NCI-H2081 (cell line): Measurements from ENCODE around the gene WDR27.
"Not testable (repeated sequence)": the region's sequence is repeated elsewhere in the genome, so short reads cannot be mapped to it uniquely, and the experiment has no call there.

Experiments used
- DNase-seq, 2 experiments: peaks; one replicate each; lab custom pipeline; 2025; lab: John Stamatoyannopoulos, UW

Gene WDR27

GRCh38 chr6:169520104-169520503 lies 181.7 kb downstream of the WDR27 start:
- no peak for DNase-seq

DNA sequence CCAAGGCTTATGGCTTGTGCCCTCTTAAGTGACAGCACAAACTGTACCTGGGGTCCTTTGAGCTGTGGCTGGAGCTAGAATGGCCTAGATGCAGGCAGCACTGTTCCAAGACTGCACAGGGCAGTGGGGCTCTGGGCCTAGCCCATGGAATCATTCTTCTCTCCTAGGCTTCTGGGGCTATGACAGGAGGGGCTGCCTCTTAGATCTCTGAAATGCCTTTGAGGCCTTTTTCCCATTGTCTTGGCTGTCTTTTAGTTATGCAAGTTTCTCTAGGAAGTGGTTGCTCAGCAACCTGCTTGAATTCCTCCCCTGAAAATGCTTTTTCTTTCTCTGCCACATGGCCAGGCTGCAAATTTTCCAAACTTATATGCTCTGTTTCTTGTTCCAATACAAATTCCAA lies 183.4 kb downstream of the WDR27 start:
- no peak for DNase-seq

- DNase-seq = no peak
Measured at GRCh38 chr6:169513478-169514193, 188.2 kb downstream of the WDR27 start.

DNA sequence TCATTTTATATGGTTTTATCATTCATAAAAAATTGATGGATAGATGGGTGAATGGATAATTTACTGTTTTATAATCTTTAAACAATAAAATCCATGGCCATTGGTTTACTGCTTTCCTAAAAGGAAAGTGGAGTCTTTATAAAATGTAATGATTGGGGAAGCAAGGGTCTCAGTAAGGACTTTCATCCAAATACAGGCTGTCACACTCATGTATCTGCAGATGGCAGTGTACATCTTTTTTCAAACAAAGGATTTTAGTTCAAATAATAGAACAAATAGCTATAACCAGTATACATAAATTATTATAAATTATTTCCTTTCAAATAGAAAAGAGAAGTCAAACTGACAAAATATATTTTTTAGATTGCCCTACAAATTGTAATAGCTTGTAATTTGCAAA lies 190.0 kb downstream of the WDR27 start:
- not testable (repeated sequence) for DNase-seq

DNA sequence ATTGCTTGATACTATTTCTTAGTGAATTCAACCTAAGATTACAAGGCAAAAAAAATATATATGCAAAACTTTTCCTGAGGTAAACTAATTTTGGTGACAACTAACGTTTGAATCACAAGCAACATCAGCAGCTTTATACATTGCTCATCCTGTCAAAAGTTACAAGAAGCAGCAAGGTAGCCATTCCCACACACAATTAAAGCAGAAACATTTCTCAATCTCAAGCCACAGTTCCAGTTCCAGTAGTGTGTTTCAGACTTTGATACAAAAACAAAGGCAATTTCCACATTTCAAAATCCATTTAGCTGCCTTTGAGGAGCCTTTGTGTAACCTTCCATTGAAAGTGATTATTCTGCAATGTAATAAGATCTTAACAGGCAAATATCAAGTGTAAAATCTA lies 191.0 kb downstream of the WDR27 start:
- DNase-seq = no peak

- no peak for DNase-seq
Measured at GRCh38 chr6:169508452-169508851, 193.4 kb downstream of the WDR27 start.

DNA sequence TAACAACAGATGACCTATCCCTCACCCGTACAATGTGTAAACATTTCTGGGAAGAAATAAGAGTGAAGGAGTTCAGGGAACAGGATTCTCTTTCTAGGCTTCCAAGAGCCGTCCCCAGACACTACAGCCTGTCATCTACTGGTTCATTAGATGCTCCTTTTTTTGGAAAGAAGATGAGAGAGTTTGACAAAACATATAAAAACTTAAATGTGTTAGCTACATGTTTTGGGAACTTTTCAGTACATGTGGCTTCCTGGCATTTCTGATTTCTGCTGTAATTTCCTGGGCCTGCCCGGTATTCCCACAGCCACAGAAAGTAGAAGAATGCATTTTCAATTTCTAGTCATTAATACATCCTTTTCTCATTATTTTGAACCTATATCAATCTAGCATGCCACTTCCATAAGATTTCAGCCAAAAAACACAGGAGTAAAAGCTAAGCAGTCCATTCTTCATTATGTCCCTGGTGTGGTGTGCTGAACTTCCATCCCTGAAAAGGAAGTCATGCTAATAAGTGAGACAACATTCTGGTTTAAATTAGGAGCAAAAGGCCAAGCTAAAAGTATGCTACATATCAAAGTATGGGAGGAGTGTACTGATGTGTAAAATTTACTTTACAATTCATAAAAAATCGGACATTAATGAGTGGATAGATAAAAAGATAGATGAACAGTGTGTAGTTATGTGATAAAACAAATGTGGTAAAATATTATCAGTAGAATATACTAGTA lies 198.2 kb downstream of the WDR27 start:
- no peak for DNase-seq

DNA sequence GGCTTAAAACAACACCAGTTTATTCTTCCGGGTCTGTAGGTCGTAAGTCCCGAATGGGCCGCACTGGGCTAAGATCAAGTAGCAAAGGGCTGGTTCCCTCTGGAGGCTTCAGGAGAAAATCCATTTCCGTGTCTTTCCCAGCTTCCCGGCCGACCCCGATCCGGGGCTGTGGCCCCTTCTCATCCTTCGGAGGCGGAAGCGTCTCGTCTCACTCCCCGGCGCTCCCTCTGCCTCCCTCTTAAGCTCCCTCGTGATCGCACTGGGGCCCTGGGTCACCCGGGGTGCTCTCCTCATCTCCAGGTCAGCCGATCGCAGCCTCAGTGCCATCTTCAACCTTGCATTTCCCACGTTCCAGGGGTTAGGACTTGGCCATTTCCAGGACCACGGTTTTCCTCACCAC lies 199.4 kb downstream of the WDR27 start:
- DNase-seq = no peak

DNA sequence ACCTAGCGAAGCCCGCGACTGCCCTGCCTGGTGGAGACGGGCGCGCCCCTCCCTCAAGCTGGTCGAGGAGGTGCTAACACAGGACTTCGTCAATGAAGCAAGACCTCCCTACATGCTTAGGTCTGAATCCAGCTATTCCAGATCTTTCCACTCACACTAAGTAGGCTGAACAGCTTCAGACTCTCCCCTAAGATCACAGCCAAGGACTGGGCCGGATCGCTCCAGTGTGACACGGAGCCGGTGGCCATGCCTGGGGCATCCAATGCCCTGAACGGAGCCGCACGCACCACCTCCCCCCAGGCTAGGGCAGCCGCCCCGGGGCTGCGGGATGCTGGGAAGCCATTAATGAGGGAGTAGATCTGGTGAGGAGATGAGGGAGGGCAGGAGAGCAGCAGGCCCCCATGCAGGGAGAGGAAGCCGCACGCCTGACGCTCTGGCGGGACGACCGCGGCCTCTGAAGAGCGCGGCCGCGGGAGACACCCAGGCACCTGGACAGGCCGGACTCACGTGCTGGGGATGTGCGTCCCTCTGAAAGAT lies 200.0 kb downstream of the WDR27 start:
- no peak for DNase-seq

DNA sequence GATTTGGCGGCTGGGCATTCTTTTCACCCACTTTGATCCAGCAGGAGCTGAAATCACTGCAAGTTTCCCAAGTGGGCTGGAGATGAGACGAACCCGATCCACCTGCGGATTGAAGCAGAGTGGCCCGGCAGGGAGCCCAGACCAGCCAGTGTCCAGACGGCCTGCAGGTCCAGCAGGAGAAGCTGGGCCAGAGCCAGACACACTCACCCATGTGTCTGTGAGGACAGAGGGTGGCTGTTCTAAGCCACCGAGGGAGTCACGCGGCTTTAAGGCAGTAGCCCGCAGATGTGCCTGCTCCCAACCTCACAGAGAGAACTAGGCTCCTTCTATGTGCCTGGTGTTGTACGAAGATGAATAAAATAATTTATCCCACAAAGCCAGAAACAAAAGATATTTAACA lies 200.7 kb downstream of the WDR27 start:
- DNase-seq = no peak

GRCh38 chr6:169500688-169501087 lies 201.1 kb downstream of the WDR27 start:
- no peak for DNase-seq

GRCh38 chr6:169499848-169500247 lies 202.0 kb downstream of the WDR27 start:
- DNase-seq = no peak

DNA sequence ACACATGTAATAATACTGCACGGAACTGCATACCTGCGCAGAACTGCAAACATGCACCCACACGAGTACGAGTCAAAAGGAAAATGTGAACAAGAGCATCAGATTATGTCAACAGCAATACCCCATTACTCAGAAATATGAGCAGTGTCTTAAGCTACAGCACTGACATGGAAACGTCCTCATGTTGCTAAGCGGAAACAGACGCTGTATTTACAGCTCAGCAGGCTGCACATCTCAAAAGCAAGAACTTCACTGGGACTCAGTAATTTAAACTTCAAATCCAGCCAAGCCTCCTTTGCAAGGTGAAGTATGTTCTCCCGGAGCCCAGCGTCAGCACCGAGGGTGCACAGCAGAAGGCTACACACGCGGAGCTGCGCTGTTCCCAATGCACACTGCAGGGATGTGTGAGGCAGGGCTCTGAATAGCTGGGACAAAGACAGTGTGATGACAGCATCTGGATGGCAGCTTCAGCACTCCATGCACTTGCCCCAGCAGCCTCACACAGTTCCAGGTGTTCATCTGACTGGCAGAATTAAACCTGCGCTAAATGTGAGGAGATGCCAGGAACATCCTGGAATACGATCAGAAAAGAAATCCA lies 202.8 kb downstream of the WDR27 start:
- no peak for DNase-seq

- no peak for DNase-seq
Measured at GRCh38 chr6:169495601-169496000, 206.2 kb downstream of the WDR27 start.

DNA sequence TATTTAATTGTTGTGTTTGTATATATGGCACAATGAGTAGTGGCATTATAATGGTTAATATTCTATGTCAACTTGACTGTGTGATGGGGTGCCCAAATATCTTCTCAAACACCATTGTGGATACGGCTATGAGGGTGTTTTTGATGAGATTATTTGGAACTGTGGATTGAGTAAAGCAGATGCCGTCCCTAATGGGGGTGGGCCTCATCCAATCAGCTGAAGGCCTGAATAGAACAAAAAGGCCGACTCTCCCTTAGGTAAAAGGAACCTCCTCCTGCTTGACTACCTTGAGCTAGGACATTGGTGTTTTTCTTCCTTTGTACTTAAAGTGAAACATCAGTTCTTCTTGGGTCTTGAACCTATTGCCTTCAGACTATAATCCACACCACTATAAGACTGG lies 207.8 kb downstream of the WDR27 start:
- DNase-seq = no peak

- DNase-seq = no peak
Measured at GRCh38 chr6:169491482-169491881, 210.3 kb downstream of the WDR27 start.

- no peak for DNase-seq
Measured at GRCh38 chr6:169490830-169491229, 211.0 kb downstream of the WDR27 start.

DNA sequence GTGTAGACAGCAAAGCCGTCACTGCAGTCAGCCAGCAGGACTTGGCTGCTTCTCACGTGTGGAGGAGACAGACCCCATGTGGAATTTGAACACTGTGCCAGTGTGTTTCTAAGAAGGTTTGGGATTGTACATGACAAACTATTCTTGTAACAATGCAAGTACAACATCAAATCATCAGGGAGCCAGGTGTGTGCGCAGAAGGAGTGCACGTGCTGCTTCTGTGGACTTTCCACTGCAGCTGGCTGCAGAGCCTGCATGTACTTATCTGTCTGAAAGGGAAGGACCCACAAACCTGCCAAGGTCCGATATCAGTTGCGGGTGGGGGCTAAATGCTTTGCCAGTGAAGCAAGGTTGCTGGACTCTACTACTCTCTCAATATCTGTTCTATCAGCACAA lies 211.6 kb downstream of the WDR27 start:
- no peak for DNase-seq

DNA sequence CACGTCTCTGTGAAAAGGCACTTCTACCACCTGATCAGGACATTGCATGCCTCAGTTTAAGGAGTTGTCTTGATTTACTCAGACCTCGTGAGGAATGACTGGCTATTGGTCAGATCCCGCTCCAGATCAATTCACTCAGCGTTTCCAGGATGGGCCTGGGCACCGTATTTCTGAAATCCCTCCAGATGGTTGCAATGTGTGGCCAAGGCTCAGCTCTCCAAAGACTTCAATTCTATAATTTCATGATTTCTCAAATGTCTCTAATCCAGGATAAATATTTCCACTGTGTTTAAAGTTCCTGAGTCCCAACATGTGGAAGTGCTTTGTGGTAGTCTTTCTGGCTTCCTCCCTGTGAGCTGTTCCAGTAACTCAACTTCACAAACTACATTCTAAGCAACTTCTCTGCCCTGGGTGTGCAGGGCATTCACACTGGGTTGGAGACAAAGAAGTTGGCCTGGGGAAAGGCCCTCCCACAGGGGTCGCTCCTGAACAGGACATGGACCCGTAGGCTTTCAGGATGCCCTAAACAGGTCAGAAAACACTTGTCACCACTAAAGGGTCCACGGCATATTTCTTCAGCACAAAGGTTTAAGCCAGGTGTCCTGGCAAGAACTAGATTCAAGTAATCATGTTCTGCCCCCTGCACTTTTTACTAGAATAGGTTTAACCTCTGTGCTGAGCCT lies 212.1 kb downstream of the WDR27 start:
- no peak for DNase-seq

DNA sequence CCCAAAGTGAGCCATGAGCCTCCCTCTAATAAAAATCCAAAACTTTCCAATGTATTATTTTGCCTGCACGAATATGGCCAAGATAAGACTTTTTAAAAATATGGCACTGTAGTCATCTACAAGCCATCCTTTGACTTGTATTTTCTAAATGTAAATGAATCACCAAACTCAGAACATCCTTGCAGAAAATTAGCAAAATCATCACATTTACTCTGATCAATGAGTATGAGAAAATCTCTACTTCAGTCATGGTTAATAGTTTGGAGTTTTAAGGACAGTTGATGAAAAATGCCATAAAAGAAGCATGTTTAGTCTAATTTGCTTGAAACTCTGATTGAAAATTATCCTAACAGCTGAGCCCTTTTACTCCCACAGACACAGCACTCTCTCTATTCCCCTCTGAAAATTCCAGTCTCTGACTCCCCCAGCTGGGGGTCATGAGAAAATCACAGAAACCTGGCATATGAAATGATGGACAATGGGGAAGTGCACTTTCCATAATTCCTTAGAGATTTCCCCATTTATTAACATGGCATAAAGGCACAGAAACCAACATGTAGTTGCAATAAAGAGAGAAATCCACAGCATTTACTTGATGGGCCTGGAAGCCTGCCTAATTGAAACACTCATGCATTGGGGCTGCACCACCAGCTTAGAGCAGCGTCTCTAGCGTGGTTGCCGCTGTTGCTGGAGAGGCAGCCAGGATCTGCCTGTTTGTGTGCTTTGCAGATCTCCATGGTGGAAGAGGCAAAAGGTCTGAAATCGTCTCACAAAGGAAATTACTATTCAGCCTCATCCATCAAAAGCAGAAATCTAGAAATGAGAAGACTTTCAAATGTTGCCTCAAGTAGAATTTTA lies 214.0 kb downstream of the WDR27 start:
- no peak for DNase-seq

DNA sequence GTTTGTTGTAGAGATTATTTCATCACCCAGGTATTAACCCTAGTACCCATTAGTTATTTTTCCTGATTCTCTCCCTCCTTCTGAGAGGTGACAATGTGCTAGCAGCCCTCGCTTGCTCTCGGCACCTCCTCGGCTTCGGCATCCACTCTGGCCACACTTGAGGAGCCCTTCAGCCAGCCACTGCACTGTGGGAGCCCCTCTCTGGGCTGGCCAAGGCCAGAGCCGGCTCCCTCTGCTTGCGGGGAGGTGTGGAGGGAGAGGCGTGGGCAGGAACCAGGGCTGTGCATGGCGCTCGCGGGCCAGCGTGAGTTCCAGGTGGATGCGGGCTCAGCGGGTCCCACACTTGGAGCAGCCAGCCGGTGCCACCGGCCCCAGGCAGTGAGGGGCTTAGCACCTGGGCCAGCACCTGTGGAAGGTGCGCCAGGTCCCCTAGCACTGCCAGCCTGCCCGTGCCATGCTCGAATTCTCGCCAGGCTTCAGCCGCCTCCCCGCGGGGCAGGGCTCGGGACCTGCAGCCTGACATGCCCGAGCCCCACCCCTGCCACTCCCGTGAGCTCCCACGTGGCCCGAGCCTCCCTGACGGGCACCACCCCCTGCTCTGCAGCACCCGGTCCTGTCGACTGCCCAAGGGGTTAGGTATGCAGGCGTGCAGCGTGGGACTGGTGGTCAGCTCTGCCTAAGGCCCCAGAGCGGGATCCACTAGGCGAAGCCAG lies 221.9 kb downstream of the WDR27 start:
- DNase-seq = no peak
